Adrenal gland (tissue), 12 donors: ENCODE measurements around the gene FOXP2. TPM values are rescaled to one million over a fixed set of nuclear protein-coding genes. Genes with fewer than 3 reads are reported as not detected.
"Not testable (repeated sequence)": the region's sequence is repeated elsewhere in the genome, so short reads cannot be mapped to it uniquely, and the experiment has no call there.

Source experiments
- DNase-seq, 7 donors: peaks; one replicate each; pipeline ENCODE4 v3.0.0-alpha.2; 2019 to 2020
- H3K27ac ChIP-seq, 5 donors: fragments of 200-600 bp; sonication (generic) in 4 of 5; 1 replicate in 3 of 5; 2 replicates in 2 of 5; pipeline versions ENCODE4 v1.5.1 to v1.8.0; 2016 to 2020; ENCODE audit warnings: mild to moderate bottlenecking in 1 of 5
- H3K27me3 ChIP-seq: fragments of 200-600 bp; 2 replicates; pipeline ENCODE4 v1.8.0; 2021
- H3K36me3 ChIP-seq, 2 donors: fragments of 200-600 bp; replicated peaks in 1 of 2; 1 replicate in 1 of 2; 2 replicates in 1 of 2; pipeline versions ENCODE4 v1.5.1 to v1.8.0; 2018 to 2022
- H3K4me1 ChIP-seq, 2 donors: fragments of 200-600 bp; replicated peaks in 1 of 2; 1 replicate in 1 of 2; 2 replicates in 1 of 2; pipeline versions ENCODE4 v1.5.1 to v1.8.0; 2018 to 2021
- H3K4me3 ChIP-seq, 4 donors: fragments of 200-600 bp; sonication (generic) in 3 of 4; one replicate each; pipeline ENCODE4 v1.5.1; 2016 to 2018
- H3K9me3 ChIP-seq, 3 donors: fragments of 200-600 bp; sonication (generic) in 1 of 3; replicated peaks in 1 of 3; 1 replicate in 2 of 3; 2 replicates in 1 of 3; pipeline versions ENCODE4 v1.5.1 to v1.8.0; 2016 to 2021
- POLR2A ChIP-seq, 2 donors: fragments of 450-650 bp; IDR thresholded peaks; one replicate each; pipeline ENCODE4 v1.6.1; 2017; ENCODE audit warnings: antibody characterized with exemption in 2 of 2, mild to moderate bottlenecking in 2 of 2, moderate library complexity in 1 of 2
- WGBS, 4 donors: extraction: QIAGEN DNeasy Blood & Tissue Kit in 2 of 4; methylation state at CpG; one replicate each; pipeline versions ENCODE4 v1.1.5 to v1.1.7; 2013 to 2017; 5-methylcytosine and 5-hydroxymethylcytosine counted together
- intact Hi-C, 2 donors: fragments of 100-400 bp; cut with DNase I; formaldehyde crosslinking; loops; one replicate each; pipeline versions ENCODE4 v1.14.1 to v1.15.0; 2022 to 2023
- polyA plus RNA-seq, 3 donors: library from polyadenylated mRNA; stranded (reverse); fragments of 200-250 nt in 2 of 3; fragments of 350-450 nt in 1 of 3; fragmentation: Illumina TruSeq in 1 of 3; extraction: RNeasy Lipid Tissue Mini Kit (QIAGEN cat#74804) in 1 of 3; gene quantifications; one replicate each; pipeline ENCODE4 v1.2.3, GENCODE V29; 2013 to 2014
- total RNA-seq, 9 donors: library from RNA; depleted of rRNA in 4 of 9; stranded (reverse); fragments of >200 nt in 4 of 9; fragments of 120-200 nt in 1 of 9; fragmentation: NEBNext Ultra II Directional in 1 of 9; extraction: Animal tissue kit (Norgen Biotek cat#: 25700) in 1 of 9; gene quantifications; one replicate each; pipeline versions ENCODE4 v1.1.0 to v1.2.4, GENCODE V29; 2013 to 2023
- TF ChIP-seq, protein P1 (sequence below), 6 experiments: fragments of 450-650 bp in 4 of 6; fragments of 200-600 bp in 2 of 6; sonication (generic) in 1 of 6; IDR thresholded peaks; 1 replicate in 5 of 6; 2 replicates in 1 of 6; pipeline versions ENCODE4 v1.5.1 to v1.8.0; 2016 to 2021; ENCODE audit warnings: antibody characterized with exemption in 6 of 6, mild to moderate bottlenecking in 2 of 6, moderate library complexity in 1 of 6
- donor health status: healthy with polysubstance abuse.
- donor health status: Bipolar disorder and iron deficiency.
- donor health status: DM: yes; HTN: yes; CAD: no.
- donor health status: DM: no; HTN: no; CAD: no.
- donor health status: DM: no; HTN: no; CAD: no.
- donor health status: DM: yes; HTN: yes; CAD: no.

FOXP2 gene
- total and polyA plus RNA-seq, 12 donors, result 1.1 to 14.5 (median 2.7) TPM

DNA sequence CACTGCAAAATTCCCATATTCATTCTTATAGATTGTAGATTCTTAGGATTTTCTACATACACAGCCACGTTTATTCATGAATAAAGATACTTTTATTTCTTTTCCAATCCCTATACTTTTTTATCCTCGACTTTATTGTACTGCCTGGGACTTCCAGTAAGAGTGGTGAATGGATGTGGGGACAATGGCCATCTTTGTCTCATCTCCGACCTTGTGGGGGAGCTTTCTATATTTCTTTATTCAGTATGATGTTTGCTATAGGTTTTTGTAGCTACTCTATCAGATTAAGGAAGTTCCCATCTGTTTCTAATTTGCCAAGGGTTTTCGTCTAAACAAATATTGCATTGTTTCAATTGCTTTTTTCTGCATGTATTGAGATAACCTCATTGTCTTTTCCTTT, 184.3 kb downstream of the FOXP2 start:
- Histone ChIP-seq H3K27me3 (no peaks in the 10 kb centered on the region), H3K36me3 (no peaks in the 10 kb centered on the region), H3K27ac (no peak overlapping the region), H3K4me3 (no peak overlapping the region), H3K4me1 (no peaks in the 10 kb centered on the region), H3K9me3 (no peaks in the 10 kb centered on the region)
- TF ChIP-seq, protein P1, sequence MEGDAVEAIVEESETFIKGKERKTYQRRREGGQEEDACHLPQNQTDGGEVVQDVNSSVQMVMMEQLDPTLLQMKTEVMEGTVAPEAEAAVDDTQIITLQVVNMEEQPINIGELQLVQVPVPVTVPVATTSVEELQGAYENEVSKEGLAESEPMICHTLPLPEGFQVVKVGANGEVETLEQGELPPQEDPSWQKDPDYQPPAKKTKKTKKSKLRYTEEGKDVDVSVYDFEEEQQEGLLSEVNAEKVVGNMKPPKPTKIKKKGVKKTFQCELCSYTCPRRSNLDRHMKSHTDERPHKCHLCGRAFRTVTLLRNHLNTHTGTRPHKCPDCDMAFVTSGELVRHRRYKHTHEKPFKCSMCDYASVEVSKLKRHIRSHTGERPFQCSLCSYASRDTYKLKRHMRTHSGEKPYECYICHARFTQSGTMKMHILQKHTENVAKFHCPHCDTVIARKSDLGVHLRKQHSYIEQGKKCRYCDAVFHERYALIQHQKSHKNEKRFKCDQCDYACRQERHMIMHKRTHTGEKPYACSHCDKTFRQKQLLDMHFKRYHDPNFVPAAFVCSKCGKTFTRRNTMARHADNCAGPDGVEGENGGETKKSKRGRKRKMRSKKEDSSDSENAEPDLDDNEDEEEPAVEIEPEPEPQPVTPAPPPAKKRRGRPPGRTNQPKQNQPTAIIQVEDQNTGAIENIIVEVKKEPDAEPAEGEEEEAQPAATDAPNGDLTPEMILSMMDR (IDR thresholded peaks at IDR 0.05), result no peak
- no peak for TF ChIP-seq POLR2A (IDR thresholded peaks at IDR 0.05)
- no peak for DNase-seq
- intact Hi-C loops, result no loop called here
- 64 to 79% (median 72%) methylated on average over 4 of the region's 4 CpGs for WGBS, 4 donors

DNA sequence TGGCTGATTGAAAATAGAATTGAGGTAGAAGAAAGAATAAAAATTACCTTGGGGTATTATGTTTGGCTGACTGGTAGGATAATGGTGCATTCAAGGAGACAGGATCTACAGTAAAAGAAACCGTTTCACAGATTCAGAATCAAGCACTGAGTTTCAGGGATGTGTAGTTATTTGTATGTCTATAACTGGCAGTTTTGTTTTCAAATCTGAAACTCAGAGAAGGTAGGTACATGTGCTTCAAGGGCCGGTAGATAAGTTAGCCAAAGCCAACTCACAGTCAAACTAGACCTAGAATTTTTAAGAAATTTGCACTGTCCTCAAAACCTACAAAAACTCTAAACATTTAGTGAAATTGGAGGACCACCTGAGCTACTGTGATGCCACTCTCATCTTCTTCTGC, 191.5 kb downstream of the FOXP2 start:
- no peaks in the 10 kb centered on the region for H3K27me3 ChIP-seq
- H3K27ac ChIP-seq, result no peak overlapping the region
- WGBS, 4 donors, result 73 to 86% (median 83%) methylated on average over 2 of the region's 2 CpGs
- TF ChIP-seq POLR2A (IDR thresholded peaks at IDR 0.05), result no peak
- TF ChIP-seq, protein P1 (IDR thresholded peaks at IDR 0.05), result no peak
- H3K36me3 ChIP-seq, result no peaks in the 10 kb centered on the region
- DNase-seq, result no peak
- H3K9me3 ChIP-seq, result no peaks in the 10 kb centered on the region
- no peak overlapping the region for H3K4me3 ChIP-seq
- intact Hi-C loops, result no loop called here
- H3K4me1 ChIP-seq, result no peaks in the 10 kb centered on the region

DNA sequence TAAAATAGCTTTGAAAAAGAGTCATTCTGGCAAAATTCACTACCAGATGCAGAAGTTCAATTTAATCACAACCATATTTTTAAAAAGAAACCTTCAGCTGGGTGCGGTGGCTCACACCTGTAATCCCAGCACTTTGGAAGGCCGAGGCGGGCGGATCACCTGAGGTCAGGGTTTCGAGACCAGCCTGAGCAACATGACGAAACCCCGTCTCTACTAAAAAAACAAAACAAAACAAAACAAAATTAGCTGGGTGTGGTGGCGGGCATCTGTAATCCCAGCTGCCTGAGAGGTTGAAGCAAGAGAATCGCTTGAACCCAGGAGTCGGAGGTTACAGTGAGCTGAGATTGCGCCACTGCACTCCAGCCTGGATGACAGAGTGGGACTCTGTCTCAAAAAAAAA, 194.2 kb downstream of the FOXP2 start:
- H3K27me3 ChIP-seq, H3K27ac ChIP-seq, H3K9me3 ChIP-seq, intact Hi-C loops, H3K36me3 ChIP-seq, H3K4me3 ChIP-seq, H3K4me1 ChIP-seq, DNase-seq: not testable (repeated sequence)
- 88 to 92% (median 90%) methylated on average over 11 of the region's 11 CpGs for WGBS, 4 donors

DNA sequence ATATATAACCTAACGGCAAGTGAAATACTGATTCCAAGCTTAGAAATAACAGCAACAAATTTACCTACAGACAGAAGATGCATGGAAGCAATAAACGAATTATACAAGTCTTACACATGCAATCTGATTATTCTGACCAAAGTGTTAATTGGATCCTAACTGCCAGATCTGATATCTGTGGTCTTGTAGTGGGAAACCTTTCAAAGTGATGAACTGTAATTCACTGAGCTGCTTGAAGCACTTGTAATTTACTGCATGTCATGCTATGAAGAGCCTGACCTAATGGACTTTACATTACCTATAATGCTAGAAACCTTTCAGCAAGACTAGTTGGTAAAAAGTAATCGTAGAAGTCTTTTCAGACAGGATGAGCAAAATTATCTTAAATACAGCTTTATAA, 205.6 kb downstream of the FOXP2 start:
- intact Hi-C loops, result no loop called here

DNA sequence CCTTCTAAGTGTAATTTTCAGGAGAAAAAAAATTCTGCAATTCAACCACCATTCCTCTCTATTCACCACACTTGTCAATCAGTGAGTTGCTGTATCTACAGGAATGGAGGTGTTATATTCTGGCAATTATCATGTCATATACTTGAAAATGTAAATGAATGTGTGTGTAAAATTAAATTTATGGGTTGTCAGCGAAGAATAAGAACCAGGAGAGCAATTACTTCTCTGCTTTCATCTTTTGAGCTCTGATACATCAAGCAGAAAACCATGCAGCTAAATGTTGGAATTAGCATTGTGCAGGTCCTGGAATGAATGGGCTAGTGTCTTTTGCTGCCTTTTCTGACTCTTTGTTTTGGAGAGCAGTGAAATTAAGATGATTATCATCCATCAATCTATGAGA, 207.6 kb downstream of the FOXP2 start:
- TF ChIP-seq, protein P1 (IDR thresholded peaks at IDR 0.05), result no peak
- TF ChIP-seq POLR2A (IDR thresholded peaks at IDR 0.05), result no peak
- H3K36me3 ChIP-seq, result no peaks in the 10 kb centered on the region
- no peaks in the 10 kb centered on the region for H3K9me3 ChIP-seq
- no peak overlapping the region for H3K27ac ChIP-seq
- H3K27me3 ChIP-seq, result no peaks in the 10 kb centered on the region
- H3K4me3 ChIP-seq, result no peak overlapping the region
- DNase-seq, result no peak
- H3K4me1 ChIP-seq, result no peaks in the 10 kb centered on the region
- WGBS, 4 donors, result 82 to 86% (median 83%) methylated on average over 1 of the region's 1 CpG
- intact Hi-C loops, result no loop called here

More for the DNA sequence above, 205.6 kb downstream of the FOXP2 start:
- Histone ChIP-seq H3K27ac (no peak overlapping the region), H3K9me3 (no peaks in the 10 kb centered on the region), H3K4me3 (no peak overlapping the region), H3K36me3 (no peaks in the 10 kb centered on the region), H3K4me1 (no peaks in the 10 kb centered on the region), H3K27me3 (no peaks in the 10 kb centered on the region)
- 67 to 80% (median 74%) methylated on average over 3 of the region's 3 CpGs for WGBS, 4 donors
- TF ChIP-seq, protein P1 (IDR thresholded peaks at IDR 0.05), result no peak
- no peak for DNase-seq
